Measurements from ENCODE around the gene PLPP3.

The PLPP3 gene

DNA sequence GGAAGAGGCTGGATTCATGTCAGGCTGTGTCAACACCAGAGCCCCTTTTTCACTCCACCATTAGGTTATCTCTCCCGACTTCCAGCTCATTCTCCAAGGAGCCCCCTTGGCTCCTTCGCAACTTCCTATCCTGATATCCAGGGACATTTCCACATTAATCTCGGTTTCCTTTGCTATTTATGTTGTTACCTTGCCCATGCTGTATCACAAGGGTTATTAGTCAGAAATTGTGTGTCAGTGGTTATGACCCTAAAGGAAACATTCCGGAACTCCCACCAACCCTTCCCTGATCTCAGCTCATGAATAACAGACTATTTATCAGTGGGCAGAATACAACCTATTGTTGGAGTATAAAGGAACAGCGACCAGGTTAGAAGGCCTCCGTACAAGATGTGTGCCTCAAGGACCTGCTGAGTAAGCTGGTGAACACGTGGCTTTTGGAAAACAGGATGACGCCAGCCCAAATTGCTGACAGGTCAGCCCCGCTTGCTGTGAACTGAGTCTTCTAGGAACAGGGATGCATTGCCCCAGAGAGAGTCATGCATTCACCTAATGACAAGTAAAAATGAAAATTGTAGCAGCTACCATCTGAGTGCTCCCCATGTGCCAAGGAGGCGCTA is 121.5 kb downstream of the PLPP3 start:
- no peak overlapping the region for H3K4me2 ChIP-seq (ENCODE audit: low read length)
- TF ChIP-seq, protein P1, sequence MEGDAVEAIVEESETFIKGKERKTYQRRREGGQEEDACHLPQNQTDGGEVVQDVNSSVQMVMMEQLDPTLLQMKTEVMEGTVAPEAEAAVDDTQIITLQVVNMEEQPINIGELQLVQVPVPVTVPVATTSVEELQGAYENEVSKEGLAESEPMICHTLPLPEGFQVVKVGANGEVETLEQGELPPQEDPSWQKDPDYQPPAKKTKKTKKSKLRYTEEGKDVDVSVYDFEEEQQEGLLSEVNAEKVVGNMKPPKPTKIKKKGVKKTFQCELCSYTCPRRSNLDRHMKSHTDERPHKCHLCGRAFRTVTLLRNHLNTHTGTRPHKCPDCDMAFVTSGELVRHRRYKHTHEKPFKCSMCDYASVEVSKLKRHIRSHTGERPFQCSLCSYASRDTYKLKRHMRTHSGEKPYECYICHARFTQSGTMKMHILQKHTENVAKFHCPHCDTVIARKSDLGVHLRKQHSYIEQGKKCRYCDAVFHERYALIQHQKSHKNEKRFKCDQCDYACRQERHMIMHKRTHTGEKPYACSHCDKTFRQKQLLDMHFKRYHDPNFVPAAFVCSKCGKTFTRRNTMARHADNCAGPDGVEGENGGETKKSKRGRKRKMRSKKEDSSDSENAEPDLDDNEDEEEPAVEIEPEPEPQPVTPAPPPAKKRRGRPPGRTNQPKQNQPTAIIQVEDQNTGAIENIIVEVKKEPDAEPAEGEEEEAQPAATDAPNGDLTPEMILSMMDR (IDR thresholded peaks at IDR 0.05), result no peak
- no peak overlapping the region for H3K4me3 ChIP-seq (ENCODE audit: low read depth, low read length)
- no peak overlapping the region for H2AFZ ChIP-seq
- H3K36me3 ChIP-seq (ENCODE audit: control insufficient read depth, insufficient read depth, low read length), result no peaks in the 10 kb centered on the region
- H3K9me3 ChIP-seq (ENCODE audit: control insufficient read depth, low read length), result no peaks in the 10 kb centered on the region
- H3K9ac ChIP-seq, result no peak overlapping the region
- no peaks in the 10 kb centered on the region for H3K79me2 ChIP-seq
- no peaks in the 10 kb centered on the region for H3K27me3 ChIP-seq (ENCODE audit: control insufficient read depth, insufficient read depth, low read length)
- peaks cover 3% of the 10 kb centered on the region for H3K4me1 ChIP-seq
- H3K27ac ChIP-seq, result peak overlapping the region; percentile 47

DNA sequence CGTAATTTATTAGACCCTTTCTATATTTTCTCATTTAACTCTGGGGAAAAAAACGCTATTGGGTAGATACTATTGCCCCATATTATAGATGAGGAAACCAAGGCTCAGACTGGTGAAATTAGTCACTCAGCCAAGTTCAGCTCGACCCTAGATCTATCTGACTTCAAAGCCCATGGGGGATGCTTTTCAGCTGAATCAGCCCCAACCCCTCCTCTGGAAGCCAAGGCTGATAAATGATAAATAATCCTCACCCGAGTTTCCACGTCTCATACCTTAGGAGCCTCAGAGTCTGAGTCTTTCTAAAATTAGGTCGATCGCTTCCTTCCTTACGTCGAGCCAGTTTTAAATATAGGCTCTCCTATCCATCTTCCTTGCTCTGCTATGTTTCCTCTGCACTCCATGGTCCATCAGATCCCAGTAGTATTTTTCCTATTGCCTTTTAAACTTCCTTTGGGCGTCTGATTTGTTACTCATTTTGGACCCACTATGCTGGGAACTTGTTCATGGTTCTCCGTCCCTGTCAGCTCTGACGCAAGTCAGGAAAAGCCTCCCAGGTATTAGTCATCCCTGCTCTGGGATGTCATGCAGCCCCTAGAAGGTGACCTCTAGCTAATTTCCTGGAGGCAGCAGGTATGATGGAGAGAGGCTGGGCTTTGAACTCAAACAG is 122.8 kb downstream of the PLPP3 start:
- Histone ChIP-seq H3K27ac (no peak overlapping the region), H3K4me3 (ENCODE audit: low read depth, low read length) (no peak overlapping the region), H3K4me1 (no peaks in the 10 kb centered on the region), H3K4me2 (ENCODE audit: low read length) (no peak overlapping the region), H2AFZ (no peak overlapping the region), H3K9ac (no peak overlapping the region), H3K27me3 (ENCODE audit: control insufficient read depth, insufficient read depth, low read length) (no peaks in the 10 kb centered on the region), H3K36me3 (ENCODE audit: control insufficient read depth, insufficient read depth, low read length) (no peaks in the 10 kb centered on the region), H3K79me2 (no peaks in the 10 kb centered on the region), H3K9me3 (ENCODE audit: control insufficient read depth, low read length) (no peaks in the 10 kb centered on the region)
- TF ChIP-seq, protein P1 (IDR thresholded peaks at IDR 0.05), result no peak

DNA sequence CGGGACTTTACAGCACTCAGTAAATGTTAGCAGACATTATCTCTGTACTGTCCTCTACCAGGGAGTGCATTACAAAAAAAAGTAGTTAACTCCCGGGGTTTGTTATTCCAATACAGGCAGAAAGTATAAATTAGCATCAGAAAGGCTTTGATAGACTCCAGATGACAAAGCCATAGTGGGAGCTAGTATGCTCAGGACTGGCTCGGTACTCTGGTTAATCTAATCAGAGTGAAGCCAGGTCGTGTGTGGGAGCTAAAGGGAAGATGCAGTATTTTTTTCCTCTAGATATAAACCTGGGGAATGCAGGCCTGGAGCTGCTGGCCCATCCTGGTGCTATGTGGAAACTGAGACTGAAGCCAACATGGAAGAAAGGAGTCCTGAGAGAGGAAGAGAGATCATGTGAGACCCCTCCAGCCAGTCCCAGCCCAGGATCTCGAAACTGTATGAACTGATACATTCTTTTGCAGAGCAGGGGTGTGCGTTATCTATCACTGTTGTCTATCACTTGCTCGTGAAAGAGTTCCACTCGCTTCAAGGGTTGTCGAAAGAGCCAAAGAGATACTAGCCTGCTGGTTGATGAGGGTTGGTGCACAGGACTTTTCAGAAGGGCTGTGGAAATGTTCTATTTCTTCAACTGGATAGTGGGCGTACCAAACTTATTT is 125.8 kb downstream of the PLPP3 start:
- no peak overlapping the region for H3K27ac ChIP-seq
- no peaks in the 10 kb centered on the region for H3K27me3 ChIP-seq (ENCODE audit: control insufficient read depth, insufficient read depth, low read length)
- no peaks in the 10 kb centered on the region for H3K9me3 ChIP-seq (ENCODE audit: control insufficient read depth, low read length)
- no peaks in the 10 kb centered on the region for H3K79me2 ChIP-seq
- H2AFZ ChIP-seq, result no peak overlapping the region
- no peak overlapping the region for H3K9ac ChIP-seq
- peaks cover 2% of the 10 kb centered on the region for H3K4me1 ChIP-seq
- no peaks in the 10 kb centered on the region for H3K36me3 ChIP-seq (ENCODE audit: control insufficient read depth, insufficient read depth, low read length)
- H3K4me2 ChIP-seq (ENCODE audit: low read length), result no peak overlapping the region
- no peak overlapping the region for H3K4me3 ChIP-seq (ENCODE audit: low read depth, low read length)
- TF ChIP-seq, protein P1 (IDR thresholded peaks at IDR 0.05), result no peak

DNA sequence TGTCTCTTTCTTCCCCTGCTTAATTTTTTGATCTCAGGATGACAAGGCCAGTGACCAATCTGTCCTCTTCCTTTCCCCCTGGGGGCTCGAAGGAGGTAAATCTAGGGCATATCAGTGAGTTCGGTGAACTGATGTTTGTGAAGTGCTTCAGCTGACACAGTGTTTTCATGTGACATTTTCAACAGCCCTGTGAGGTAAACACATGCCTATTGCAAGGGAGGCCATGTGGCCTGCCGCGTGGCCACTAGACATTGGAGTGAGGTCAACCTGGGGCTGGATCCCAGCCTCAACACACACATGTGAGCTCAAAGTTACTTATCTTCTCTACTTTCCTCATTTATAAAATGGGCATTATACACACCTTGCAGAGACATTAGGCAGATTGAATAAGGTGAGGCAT is 126.3 kb downstream of the PLPP3 start:
- peak overlapping the region; percentile 14 for H3K4me2 ChIP-seq (ENCODE audit: low read length)
- TF ChIP-seq, protein P1 (IDR thresholded peaks at IDR 0.05), result no peak
- H3K27me3 ChIP-seq (ENCODE audit: control insufficient read depth, insufficient read depth, low read length), result no peaks in the 10 kb centered on the region
- H3K9me3 ChIP-seq (ENCODE audit: control insufficient read depth, low read length), result no peaks in the 10 kb centered on the region
- no peak overlapping the region for H3K4me3 ChIP-seq (ENCODE audit: low read depth, low read length)
- H3K4me1 ChIP-seq, result peaks cover 2% of the 10 kb centered on the region
- no peaks in the 10 kb centered on the region for H3K36me3 ChIP-seq (ENCODE audit: control insufficient read depth, insufficient read depth, low read length)
- H3K9ac ChIP-seq, result no peak overlapping the region
- H2AFZ ChIP-seq, result no peak overlapping the region
- H3K79me2 ChIP-seq, result no peaks in the 10 kb centered on the region
- no peak overlapping the region for H3K27ac ChIP-seq
